ENCODE measurements around the gene FUNDC1.
"Not testable (repeated sequence)": the region's sequence is repeated elsewhere in the genome, so short reads cannot be mapped to it uniquely, and the experiment has no call there.

FUNDC1 gene

DNA sequence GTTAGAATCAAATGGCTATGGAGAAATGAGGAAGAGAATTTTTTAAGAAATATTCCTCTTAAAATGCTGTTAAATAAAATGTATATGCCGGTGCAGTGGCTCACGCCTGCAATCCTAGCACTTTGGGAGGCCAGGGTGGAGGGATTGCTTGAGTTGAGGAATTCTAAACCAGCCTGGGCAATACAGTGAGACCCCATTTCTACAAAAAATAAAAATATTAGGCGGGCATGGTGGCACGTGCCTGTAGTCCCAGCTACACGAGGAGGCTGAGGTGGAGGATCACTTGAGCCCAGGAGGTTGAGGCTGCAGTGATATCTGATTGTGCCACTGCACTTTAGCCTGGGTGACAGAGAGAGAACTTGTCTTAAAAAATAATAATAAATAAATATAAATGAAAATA, 7.9 kb upstream of the FUNDC1 start:
- TF ChIP-seq, protein P1, sequence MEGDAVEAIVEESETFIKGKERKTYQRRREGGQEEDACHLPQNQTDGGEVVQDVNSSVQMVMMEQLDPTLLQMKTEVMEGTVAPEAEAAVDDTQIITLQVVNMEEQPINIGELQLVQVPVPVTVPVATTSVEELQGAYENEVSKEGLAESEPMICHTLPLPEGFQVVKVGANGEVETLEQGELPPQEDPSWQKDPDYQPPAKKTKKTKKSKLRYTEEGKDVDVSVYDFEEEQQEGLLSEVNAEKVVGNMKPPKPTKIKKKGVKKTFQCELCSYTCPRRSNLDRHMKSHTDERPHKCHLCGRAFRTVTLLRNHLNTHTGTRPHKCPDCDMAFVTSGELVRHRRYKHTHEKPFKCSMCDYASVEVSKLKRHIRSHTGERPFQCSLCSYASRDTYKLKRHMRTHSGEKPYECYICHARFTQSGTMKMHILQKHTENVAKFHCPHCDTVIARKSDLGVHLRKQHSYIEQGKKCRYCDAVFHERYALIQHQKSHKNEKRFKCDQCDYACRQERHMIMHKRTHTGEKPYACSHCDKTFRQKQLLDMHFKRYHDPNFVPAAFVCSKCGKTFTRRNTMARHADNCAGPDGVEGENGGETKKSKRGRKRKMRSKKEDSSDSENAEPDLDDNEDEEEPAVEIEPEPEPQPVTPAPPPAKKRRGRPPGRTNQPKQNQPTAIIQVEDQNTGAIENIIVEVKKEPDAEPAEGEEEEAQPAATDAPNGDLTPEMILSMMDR (IDR thresholded peaks at IDR 0.05; ENCODE audit: insufficient read depth, missing control alignments) = no peak
- DNase-seq (ENCODE audit: insufficient read length, low spot score) = no peak
- FAIRE-seq = no peak

DNA sequence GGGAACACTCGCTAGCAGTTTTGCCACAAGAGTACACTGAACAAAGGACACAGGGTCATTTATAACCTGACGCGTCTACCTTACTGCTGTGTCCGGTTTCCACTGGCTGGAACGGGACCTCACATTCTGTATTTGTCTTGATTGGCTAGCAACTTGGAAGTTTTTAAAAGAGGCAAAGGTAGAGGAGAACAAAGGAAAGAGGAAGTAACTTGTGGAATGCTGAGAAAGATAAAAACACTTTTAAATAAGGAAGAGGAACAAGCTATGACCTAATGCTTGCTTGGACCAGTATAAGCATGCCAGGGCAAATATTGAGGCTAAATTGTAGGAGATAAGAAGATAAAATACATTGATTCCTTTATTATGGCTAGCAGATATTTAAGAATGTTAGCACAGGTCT, 2.8 kb upstream of the FUNDC1 start:
- not testable (repeated sequence) for FAIRE-seq; DNase-seq (ENCODE audit: insufficient read length, low spot score)

DNA sequence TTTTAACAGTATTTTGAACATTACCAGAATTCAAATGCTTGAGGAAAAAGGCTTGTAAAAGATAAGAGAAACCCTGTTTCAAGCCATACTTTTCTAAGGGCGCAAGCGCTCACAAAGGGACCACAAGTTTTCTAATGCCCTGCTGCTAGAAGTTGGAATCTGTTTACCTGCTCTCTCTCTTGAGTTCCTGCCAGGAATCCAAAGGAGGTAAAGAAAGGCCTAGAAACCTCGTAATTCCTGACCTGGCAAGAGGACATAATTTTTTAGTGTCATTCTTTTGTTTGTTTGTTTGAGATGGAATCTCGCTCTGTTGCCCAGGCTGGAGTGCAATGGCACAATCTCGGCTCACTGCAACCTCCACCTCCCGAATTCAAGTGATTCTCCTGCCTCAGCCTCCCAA, 1.4 kb upstream of the FUNDC1 start:
- TF ChIP-seq, protein P1 (IDR thresholded peaks at IDR 0.05; ENCODE audit: insufficient read depth, missing control alignments) = no peak
- DNase-seq (ENCODE audit: insufficient read length, low spot score) (no peak), FAIRE-seq (no peak)

DNA sequence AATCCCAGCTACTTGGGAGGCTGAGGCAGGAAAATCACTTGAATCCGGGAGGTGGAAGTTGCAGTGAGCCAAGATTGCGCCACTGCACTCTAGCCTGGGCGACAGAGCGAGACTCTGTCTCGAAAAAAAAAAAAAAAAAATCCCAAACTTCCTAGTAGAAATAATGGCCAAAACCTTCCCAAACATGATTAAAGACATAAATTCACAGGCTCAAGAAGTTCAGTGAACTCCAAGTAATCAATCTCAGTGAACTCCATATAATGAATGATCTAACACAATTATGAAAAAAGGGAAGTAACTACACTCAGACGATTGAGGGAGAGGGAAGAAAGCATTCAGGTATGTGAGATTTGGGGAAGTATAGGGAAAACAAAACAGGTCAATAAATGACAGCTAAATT, 6.5 kb downstream of the FUNDC1 start:
- DNase-seq (ENCODE audit: insufficient read length, low spot score) (no peak), FAIRE-seq (no peak)
- TF ChIP-seq, protein P1 (IDR thresholded peaks at IDR 0.05; ENCODE audit: insufficient read depth, missing control alignments) = no peak

DNA sequence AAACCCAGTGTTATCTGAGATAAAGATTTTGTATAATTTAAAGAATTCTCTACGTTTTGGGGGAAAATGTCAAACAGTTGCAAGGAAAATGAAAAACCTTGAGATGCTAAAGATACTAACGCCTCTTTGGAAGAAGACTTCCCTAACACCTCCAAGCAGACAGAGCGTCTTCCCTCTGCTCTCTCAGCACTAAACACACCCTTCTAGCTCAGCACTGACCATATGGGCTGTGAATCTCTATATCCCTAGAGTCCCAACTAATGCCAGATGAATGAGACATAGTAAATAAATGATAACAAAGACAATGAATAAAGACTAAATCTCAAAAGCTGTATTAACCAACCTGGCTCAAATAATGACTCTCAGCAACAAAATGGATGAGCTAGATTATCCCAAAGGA, 13.3 kb downstream of the FUNDC1 start:
- DNase-seq (ENCODE audit: insufficient read length, low spot score) = no peak
- FAIRE-seq = no peak
- TF ChIP-seq, protein P1 (IDR thresholded peaks at IDR 0.05; ENCODE audit: insufficient read depth, missing control alignments) = no peak

DNA sequence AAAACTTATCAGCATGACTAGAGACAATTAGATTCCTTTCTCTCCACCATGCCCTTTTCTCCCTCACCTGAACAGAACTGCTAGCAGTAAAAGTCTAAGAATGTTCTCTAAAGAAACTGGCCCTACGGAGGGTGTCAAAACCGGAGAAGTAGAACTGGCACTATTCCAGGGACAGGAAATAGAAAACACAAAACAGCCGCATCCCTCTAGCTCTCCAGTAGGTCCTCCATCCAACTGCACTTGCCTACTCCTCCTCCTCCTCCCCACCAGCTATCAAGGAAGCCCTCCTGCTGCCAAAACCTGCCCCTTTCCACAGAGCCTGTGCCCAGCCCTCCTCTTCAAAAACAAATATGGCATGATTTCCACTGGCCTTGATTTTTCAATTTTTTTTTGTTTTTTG, 28.4 kb downstream of the FUNDC1 start:
- TF ChIP-seq, protein P1 (IDR thresholded peaks at IDR 0.05; ENCODE audit: insufficient read depth, missing control alignments) = no peak
- DNase-seq (ENCODE audit: insufficient read length, low spot score) = no peak
- no peak for FAIRE-seq

DNA sequence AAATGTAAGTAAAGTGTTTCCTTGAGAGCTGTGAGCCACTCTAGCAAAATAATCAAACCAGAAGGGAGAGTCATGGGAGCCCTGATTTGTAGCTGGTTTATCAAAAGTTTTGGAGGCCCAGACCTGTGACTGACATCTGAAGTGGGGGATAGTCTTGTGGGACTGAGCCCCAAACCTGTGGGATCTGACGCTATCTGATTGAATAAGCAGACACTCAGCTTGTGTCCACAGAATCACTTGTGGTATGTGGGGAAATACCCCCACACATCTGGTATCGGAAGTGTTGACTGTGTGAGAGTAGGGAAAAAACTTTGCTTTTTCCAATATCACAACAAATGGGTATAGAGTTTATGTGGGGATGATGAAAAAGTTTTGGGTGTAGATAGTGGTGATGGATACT, 35.4 kb downstream of the FUNDC1 start:
- FAIRE-seq (no peak), DNase-seq (ENCODE audit: insufficient read length, low spot score) (no peak)
- TF ChIP-seq, protein P1 (IDR thresholded peaks at IDR 0.05; ENCODE audit: insufficient read depth, missing control alignments) = no peak

DNA sequence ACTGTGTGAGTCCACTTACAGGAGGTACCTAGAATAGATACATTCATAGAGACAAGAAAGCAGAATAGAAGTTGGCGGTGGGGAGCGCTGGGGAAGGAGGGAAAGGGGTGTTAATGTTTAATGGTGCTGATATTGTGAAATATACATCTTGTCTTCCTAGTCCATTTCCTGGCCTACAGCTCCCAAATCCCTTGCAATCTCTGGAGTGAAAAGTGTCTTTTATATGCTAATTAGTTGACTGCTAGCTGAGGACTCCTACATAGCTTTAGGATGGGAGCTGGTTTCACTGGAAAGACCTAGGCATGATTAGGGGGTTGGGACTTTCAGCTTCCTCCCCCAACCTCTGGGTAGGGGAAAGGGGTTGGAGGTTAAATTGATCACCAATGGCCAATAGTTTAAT, 36.0 kb downstream of the FUNDC1 start:
- FAIRE-seq = no peak
- no peak for DNase-seq (ENCODE audit: insufficient read length, low spot score)
- TF ChIP-seq, protein P1 (IDR thresholded peaks at IDR 0.05; ENCODE audit: insufficient read depth, missing control alignments) = no peak

Data from D721Med (cell line).